ENCODE measurements around the gene MTHFSD.

Gene MTHFSD

GRCh38 chr16:86546638-86547013, 8.4 kb downstream of the MTHFSD start:
- no peak for DNase-seq

GRCh38 chr16:86545954-86546637, 8.9 kb downstream of the MTHFSD start:
- no peak for DNase-seq

- DNase-seq = no peak
Observed at GRCh38 chr16:86545481-86545880, 9.6 kb downstream of the MTHFSD start.

- no peak for DNase-seq
Observed at GRCh38 chr16:86542756-86543750, 12.0 kb downstream of the MTHFSD start.

- no peak for DNase-seq
Observed at GRCh38 chr16:86541560-86541959, 13.5 kb downstream of the MTHFSD start.

- no peak for DNase-seq
Observed at GRCh38 chr16:86540894-86541293, 14.1 kb downstream of the MTHFSD start.

GRCh38 chr16:86538196-86538780, 16.7 kb downstream of the MTHFSD start:
- DNase-seq = no peak

- no peak for DNase-seq
Observed at GRCh38 chr16:86537486-86537885, 17.5 kb downstream of the MTHFSD start.

GRCh38 chr16:86536621-86537020, 18.4 kb downstream of the MTHFSD start:
- no peak for DNase-seq

- DNase-seq = no peak
Observed at GRCh38 chr16:86534779-86535615, 20.0 kb downstream of the MTHFSD start.

- no peak for DNase-seq
Observed at GRCh38 chr16:86533767-86534351, 21.2 kb downstream of the MTHFSD start.

GRCh38 chr16:86533076-86533475, 22.0 kb downstream of the MTHFSD start:
- DNase-seq = no peak

- DNase-seq = no peak
Observed at GRCh38 chr16:86532526-86532815, 22.6 kb downstream of the MTHFSD start.

- DNase-seq = no peak
Observed at GRCh38 chr16:86531641-86532525, 23.2 kb downstream of the MTHFSD start.

- no peak for DNase-seq
Observed at GRCh38 chr16:86531191-86531545, 23.9 kb downstream of the MTHFSD start.

GRCh38 chr16:86530251-86531190, 24.5 kb downstream of the MTHFSD start:
- no peak for DNase-seq

- no peak for DNase-seq
Observed at GRCh38 chr16:86529160-86529559, 25.9 kb downstream of the MTHFSD start.

- no peak for DNase-seq
Observed at GRCh38 chr16:86528061-86528929, 26.7 kb downstream of the MTHFSD start.

GRCh38 chr16:86527366-86527765, 27.7 kb downstream of the MTHFSD start:
- no peak for DNase-seq

Data from activated CD4-positive, alpha-beta T cell treated with anti-CD3 and anti-CD28 coated beads, Interleukin-2, amount 50 U/mL, for 48 hours (primary cell).